Body of pancreas (tissue), 4 donors: ENCODE data around the gene RIPK4.

Source experiments
- CTCF ChIP-seq, 7 experiments: fragments of 450-650 bp in 4 of 7; fragments of 200-600 bp in 3 of 7; sonication (generic) in 3 of 7; IDR thresholded peaks; one replicate each; pipeline ENCODE4 v1.5.1; 2016 to 2019; ENCODE audit warnings: antibody characterized with exemption in 7 of 7
- POLR2A ChIP-seq, 3 donors: fragments of 450-650 bp; IDR thresholded peaks; one replicate each; pipeline ENCODE4 v1.6.1; 2016; ENCODE audit warnings: antibody characterized with exemption in 3 of 3, mild to moderate bottlenecking in 2 of 3

GRCh38 chr21:41795726-41796125 lies 28.9 kb upstream of the RIPK4 start:
- TF ChIP-seq POLR2A (IDR thresholded peaks at IDR 0.05) (no peak), CTCF (IDR thresholded peaks at IDR 0.05) (no peak)
